ENCODE results near the gene SYCE3.

GRCh38 chr22:50575426-50575941, 12.8 kb upstream of the SYCE3 start:
- TF ChIP-seq TAF1 (IDR thresholded peaks at IDR 0.05; ENCODE audit: control insufficient read depth, extremely low read depth, insufficient read depth, low read length, severe bottlenecking) (no peak), POLR2A (conservative IDR thresholded peaks at IDR 0.05) (no peak)

All from K562 (cell line).